Measurements from ENCODE around the gene SLC38A10.

DNA sequence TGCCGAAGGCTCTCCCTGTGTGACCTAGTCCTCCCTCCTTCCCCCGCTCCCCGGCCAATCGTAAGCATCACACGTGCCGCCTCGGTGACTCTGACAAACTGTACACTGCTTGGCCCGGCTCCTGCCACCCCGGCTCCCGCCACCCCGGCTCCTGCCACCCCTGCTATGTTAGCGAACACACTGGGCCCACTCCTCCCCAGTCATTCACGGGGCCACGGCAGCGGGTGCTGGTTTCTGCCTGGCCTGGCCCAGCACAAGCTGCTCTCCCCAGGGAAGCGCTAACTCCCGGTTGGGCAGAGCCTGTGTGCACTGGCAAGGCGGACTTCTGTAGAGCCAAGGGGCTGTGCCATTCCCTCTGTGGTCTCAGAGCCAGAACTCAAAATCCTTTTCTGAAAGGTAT is 34.0 kb downstream of the SLC38A10 start:
- TF ChIP-seq CTCF (optimal IDR thresholded peaks at IDR 0.05 in 1 of 3, IDR thresholded peaks at IDR 0.05 in 1 of 3, conservative IDR thresholded peaks at IDR 0.05 in 1 of 3; ENCODE audit: extremely low read depth in 1 of 3, insufficient read depth in 2 of 3, low read length in 3 of 3) (no peak), EZH2 (IDR thresholded peaks at IDR 0.05; ENCODE audit: low read length) (no peak)
